ENCODE results near the gene ARHGEF7. TPM values are rescaled to one million over a fixed set of nuclear protein-coding genes. Genes with fewer than 3 reads are reported as not detected.

Gene ARHGEF7
- total RNA-seq, 1 donor from 2014 or later = 73.7 TPM

DNA sequence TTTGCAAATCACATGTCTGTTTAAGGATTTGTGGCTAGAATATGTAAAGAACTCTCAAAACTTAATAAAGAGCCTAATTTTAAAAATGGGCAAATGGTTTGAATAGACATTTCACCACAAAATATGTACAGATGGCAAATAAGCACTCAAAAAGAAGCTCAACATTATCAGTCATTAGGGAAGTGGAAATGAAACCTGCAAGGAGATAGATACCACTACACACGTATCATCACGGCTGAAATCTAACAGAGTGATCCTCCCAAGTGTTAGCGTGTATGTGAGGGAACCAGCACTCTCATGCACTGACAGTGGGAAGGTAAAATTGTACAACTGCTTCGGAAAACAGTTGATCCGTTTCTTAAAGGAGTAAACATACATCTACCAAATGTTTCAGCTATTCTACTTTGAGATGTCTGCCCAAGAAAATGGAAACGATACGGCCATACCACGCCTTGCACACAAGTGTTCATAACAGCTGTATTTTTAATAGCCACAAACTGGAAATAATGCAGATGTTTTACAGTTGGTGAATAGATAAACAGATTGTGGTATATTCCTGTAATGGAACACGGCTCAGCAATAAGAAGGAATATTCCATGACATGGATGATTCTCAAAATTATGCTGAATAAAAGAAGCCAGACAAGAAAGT lies 14.5 kb downstream of the ARHGEF7 start:
- Mint-ChIP-seq H3K36me3 (ENCODE audit: low read depth) (no peaks in the 10 kb centered on the region), H3K4me1 (ENCODE audit: low read depth) (no peaks in the 10 kb centered on the region), H3K4me3 (no peak overlapping the region), H3K27me3 (ENCODE audit: insufficient read depth) (peaks cover 31% of the 10 kb centered on the region), H3K9me3 (no peaks in the 10 kb centered on the region), H3K27ac (no peak overlapping the region)
- no peak for DNase-seq (ENCODE audit: low spot score)
- intact Hi-C loops (cut with micrococcal nuclease) = no loop called here

DNA sequence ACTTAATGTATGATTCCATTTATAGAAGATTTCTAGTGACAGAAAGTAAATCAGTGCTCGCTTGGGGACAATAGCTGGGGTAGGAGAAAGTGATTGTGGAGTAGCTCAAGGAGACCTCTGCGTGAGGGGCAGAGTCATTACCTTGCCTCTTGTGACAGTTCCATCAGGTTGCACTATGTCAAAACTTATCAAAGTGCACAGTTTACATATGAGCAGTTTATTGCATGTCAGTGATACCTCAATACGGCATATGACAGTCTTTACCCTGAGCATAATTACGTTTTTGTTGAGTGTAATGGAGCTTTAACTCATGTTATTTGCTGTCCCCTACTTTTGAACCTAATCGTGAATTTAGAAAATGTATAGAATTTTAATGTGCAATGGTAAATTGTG lies 15.0 kb downstream of the ARHGEF7 start:
- no peak overlapping the region for H3K27ac Mint-ChIP-seq
- H3K27me3 Mint-ChIP-seq (ENCODE audit: insufficient read depth) = peaks cover 28% of the 10 kb centered on the region
- no peaks in the 10 kb centered on the region for H3K4me1 Mint-ChIP-seq (ENCODE audit: low read depth)
- no peaks in the 10 kb centered on the region for H3K9me3 Mint-ChIP-seq
- H3K36me3 Mint-ChIP-seq (ENCODE audit: low read depth) = no peaks in the 10 kb centered on the region
- intact Hi-C loops (cut with micrococcal nuclease) = no loop called here
- DNase-seq (ENCODE audit: low spot score) = no peak
- no peak overlapping the region for H3K4me3 Mint-ChIP-seq

DNA sequence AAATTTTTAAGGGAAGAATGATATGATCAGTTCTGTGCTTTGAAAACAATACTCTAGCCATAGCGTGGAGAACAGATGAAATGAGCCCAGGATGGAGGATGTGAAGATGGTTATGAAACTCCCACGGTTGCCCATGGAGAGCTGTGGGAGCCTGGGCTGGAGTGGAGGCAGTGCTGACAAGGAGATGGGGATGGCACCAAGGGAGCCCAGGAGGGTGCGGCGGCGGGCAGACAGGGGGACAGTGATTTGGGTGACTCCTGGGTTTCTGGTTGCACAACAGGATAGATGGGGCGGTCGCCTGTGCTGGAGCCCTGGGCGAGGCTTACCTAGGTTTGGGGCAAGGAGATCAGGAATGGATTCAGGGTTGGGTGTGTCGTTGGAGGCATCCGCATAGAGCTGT lies 15.9 kb downstream of the ARHGEF7 start:
- intact Hi-C loops (cut with micrococcal nuclease) = no loop called here
- no peaks in the 10 kb centered on the region for H3K4me1 Mint-ChIP-seq (ENCODE audit: low read depth)
- no peaks in the 10 kb centered on the region for H3K9me3 Mint-ChIP-seq
- no peak for DNase-seq (ENCODE audit: low spot score)
- H3K27me3 Mint-ChIP-seq (ENCODE audit: insufficient read depth) = peaks cover 20% of the 10 kb centered on the region
- no peaks in the 10 kb centered on the region for H3K36me3 Mint-ChIP-seq (ENCODE audit: low read depth)
- H3K27ac Mint-ChIP-seq = no peak overlapping the region
- no peak overlapping the region for H3K4me3 Mint-ChIP-seq

DNA sequence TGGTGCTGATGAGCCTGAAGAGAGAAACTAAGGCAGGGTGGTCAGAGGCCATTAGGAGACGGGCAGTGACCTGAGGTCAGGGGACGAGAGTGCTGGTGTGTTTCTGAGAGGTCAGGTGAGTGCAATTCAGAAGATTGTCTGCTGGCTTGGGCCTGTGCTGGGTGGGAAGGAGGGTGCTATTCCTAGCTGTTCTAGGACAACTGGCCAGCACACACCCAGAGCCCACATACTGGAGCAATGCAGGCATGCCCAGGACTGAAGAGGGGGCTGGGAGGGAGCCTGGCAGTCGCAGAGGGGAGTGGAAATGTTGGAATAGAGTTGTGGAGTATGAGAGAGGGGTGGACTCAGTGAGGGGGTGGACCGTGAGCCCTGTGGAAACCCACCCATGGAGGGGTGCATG lies 16.5 kb downstream of the ARHGEF7 start:
- H3K27ac Mint-ChIP-seq = no peak overlapping the region
- H3K9me3 Mint-ChIP-seq = no peaks in the 10 kb centered on the region
- H3K4me1 Mint-ChIP-seq (ENCODE audit: low read depth) = no peaks in the 10 kb centered on the region
- peaks cover 17% of the 10 kb centered on the region for H3K27me3 Mint-ChIP-seq (ENCODE audit: insufficient read depth)
- H3K36me3 Mint-ChIP-seq (ENCODE audit: low read depth) = no peaks in the 10 kb centered on the region
- DNase-seq (ENCODE audit: low spot score) = no peak
- intact Hi-C loops (cut with micrococcal nuclease) = no loop called here
- no peak overlapping the region for H3K4me3 Mint-ChIP-seq

DNA sequence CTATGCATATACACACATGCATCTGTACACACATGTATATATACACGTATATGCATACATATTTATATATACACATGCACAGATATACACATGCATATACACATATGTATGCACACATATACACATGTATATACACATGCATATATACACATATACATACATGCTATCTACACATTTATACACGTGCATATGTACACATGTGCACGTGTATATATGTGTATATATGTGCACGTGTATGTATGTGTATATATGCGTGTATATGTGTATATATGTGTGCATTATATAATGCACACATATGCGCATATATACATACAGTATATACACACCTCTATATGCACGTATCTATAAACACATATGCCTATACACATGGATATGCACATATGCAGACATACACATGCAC lies 17.8 kb downstream of the ARHGEF7 start:
- Mint-ChIP-seq H3K36me3 (ENCODE audit: low read depth) (no peaks in the 10 kb centered on the region), H3K4me3 (no peak overlapping the region), H3K9me3 (no peaks in the 10 kb centered on the region), H3K27ac (no peak overlapping the region), H3K4me1 (ENCODE audit: low read depth) (no peaks in the 10 kb centered on the region), H3K27me3 (ENCODE audit: insufficient read depth) (peaks cover 19% of the 10 kb centered on the region)
- intact Hi-C loops (cut with micrococcal nuclease) = no loop called here
- DNase-seq (ENCODE audit: low spot score) = no peak

DNA sequence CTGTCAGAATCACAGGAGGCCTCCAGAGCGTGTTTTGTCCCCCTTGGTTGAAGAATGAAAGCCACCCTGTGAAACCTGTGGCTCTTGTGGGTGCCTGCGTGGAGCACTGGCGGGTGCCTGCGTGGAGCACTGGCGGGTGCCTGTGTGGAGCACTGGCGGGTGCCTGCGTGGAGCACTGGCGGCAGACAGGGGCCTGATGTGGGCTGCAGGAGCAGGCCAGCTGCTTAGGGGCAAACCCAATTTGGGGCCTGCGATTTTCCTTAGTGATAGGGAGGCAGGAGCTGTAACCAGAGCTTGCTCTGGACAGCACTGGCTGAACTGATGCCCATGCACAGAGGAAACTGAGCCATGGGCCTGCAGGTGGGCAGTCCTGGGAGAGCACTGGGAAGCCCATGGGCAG lies 24.3 kb downstream of the ARHGEF7 start:
- Mint-ChIP-seq H3K27me3 (ENCODE audit: insufficient read depth) (peaks cover 18% of the 10 kb centered on the region), H3K9me3 (no peaks in the 10 kb centered on the region), H3K4me3 (no peak overlapping the region), H3K36me3 (ENCODE audit: low read depth) (no peaks in the 10 kb centered on the region), H3K27ac (no peak overlapping the region), H3K4me1 (ENCODE audit: low read depth) (no peaks in the 10 kb centered on the region)
- intact Hi-C loops (cut with micrococcal nuclease) = no loop called here
- no peak for DNase-seq (ENCODE audit: low spot score)

DNA sequence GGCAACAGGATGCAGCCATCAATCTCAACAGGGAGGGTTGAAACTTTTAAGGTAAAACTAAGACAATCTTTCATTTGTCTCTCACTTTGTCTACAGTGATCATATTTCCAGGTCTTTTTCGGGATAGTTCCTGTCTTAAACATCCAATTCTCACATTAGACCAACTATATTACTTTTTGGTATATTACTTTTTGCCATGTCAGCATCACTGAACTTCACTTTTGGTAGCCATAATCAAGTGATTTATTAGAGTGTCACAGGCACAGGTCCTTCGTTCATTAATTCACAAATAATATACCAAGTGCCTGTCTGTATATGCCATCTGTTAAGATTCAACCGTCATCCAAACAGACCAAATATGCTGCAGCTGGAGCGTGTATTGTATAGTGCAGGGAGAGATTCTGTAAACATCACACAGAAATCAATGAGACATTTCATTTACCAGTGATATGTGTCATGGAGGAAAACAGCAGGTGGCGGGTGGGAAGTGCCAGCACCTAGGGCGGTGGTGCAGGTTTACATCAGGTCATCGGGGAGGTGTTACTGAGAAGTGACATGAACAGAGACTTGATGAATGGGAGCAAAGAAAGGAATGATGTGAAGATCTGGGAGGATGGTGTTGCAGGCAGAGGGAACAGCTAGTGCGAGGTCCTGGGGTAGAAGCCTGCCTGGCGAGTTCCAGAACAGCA lies 24.9 kb downstream of the ARHGEF7 start:
- Mint-ChIP-seq H3K9me3 (no peaks in the 10 kb centered on the region), H3K36me3 (ENCODE audit: low read depth) (no peaks in the 10 kb centered on the region), H3K27ac (no peak overlapping the region), H3K27me3 (ENCODE audit: insufficient read depth) (peaks cover 19% of the 10 kb centered on the region), H3K4me3 (no peak overlapping the region), H3K4me1 (ENCODE audit: low read depth) (no peaks in the 10 kb centered on the region)
- DNase-seq (ENCODE audit: low spot score) = no peak
- intact Hi-C loops (cut with micrococcal nuclease) = no loop called here

DNA sequence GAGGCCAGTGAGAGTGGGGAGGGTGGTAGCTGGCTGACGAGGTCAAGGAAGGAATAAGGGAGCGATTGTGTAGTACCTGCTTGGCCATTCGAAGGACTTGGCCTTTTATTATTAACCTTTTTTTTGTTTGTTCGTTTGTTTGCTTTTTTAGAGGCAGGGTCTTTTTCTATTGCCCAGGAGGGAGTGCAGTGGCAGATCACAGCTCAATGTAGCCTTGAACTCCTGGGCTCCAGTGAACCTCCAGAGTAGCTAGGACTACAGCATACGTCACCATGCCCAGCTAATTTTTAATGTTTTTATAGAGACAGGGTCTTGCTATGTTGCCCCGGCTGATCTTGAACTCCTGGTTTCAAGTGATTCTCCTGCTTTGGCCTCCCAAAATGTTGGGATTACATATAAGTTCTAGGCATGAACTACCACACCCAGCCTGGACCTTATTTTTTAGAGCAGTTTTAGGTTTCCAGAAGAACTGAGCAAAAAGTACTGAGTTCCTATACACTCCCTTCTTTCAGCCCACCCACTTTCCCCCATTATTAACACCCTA lies 25.5 kb downstream of the ARHGEF7 start:
- Mint-ChIP-seq H3K4me1 (ENCODE audit: low read depth) (no peaks in the 10 kb centered on the region), H3K4me3 (no peak overlapping the region), H3K9me3 (no peaks in the 10 kb centered on the region), H3K27me3 (ENCODE audit: insufficient read depth) (peaks cover 23% of the 10 kb centered on the region), H3K27ac (no peak overlapping the region), H3K36me3 (ENCODE audit: low read depth) (no peaks in the 10 kb centered on the region)
- no peak for DNase-seq (ENCODE audit: low spot score)
- intact Hi-C loops (cut with micrococcal nuclease) = no loop called here

DNA sequence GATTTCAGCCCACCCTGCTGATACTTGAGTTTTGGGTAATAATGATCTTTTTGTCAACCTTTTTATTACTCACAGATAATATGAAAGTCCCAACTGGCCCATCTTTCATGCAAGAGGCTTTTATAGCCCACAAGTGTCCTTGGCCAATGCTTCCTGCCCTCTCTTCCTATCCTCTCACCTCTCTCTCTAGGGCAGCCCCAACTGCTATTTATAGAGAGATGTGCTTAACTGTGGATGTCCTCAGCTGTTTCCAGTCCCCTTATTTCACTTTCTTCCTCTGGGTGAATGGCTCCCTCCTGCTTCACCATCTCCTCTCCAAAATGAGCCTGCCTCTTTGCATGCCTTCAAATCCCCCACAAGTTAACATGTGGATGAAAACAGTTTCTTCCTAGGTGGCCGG lies 27.4 kb downstream of the ARHGEF7 start:
- Mint-ChIP-seq H3K9me3 (no peaks in the 10 kb centered on the region), H3K27me3 (ENCODE audit: insufficient read depth) (peaks cover 32% of the 10 kb centered on the region), H3K4me1 (ENCODE audit: low read depth) (no peaks in the 10 kb centered on the region)

DNA sequence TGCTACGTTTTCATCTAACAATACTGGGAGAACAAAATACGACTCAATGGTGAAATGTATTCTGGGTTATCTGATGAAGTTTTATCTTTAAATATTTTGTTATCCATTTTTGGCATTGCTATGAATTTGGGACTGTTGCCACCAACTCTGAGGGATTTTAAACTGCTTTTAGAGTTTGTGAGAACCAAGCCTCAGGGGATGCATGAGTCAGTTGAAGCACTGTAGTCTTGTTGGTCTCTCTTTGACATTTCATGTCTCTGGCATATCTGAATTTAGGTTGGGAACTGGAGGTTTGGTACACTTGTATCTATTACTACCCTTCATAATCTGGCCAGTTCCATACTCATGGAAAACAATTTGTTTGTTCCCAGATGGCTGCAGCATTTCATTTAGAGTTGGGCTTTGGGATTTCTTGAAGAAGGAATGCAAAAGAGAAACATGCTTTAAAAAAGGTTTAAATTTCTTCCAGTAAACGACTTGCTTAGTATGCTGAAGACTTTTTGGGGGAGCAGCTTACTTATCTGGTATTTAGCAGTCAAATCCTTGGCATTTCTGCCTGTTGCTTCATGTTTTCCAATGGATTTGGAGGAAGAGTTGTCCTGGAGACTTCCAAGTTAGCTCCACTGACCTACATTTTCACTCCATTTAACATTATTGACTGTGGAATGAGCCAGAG lies 28.9 kb downstream of the ARHGEF7 start:
- intact Hi-C loops (cut with micrococcal nuclease) = no loop called here
- no peak overlapping the region for H3K4me3 Mint-ChIP-seq
- no peaks in the 10 kb centered on the region for H3K36me3 Mint-ChIP-seq (ENCODE audit: low read depth)
- H3K9me3 Mint-ChIP-seq = no peaks in the 10 kb centered on the region
- no peak overlapping the region for H3K27ac Mint-ChIP-seq
- H3K27me3 Mint-ChIP-seq (ENCODE audit: insufficient read depth) = peaks cover 37% of the 10 kb centered on the region
- DNase-seq (ENCODE audit: low spot score) = no peak
- H3K4me1 Mint-ChIP-seq (ENCODE audit: low read depth) = no peaks in the 10 kb centered on the region

More for the DNA sequence above, 27.4 kb downstream of the ARHGEF7 start:
- intact Hi-C loops (cut with micrococcal nuclease) = no loop called here
- Mint-ChIP-seq H3K4me3 (no peak overlapping the region), H3K36me3 (ENCODE audit: low read depth) (no peaks in the 10 kb centered on the region), H3K27ac (no peak overlapping the region)
- no peak for DNase-seq (ENCODE audit: low spot score)

DNA sequence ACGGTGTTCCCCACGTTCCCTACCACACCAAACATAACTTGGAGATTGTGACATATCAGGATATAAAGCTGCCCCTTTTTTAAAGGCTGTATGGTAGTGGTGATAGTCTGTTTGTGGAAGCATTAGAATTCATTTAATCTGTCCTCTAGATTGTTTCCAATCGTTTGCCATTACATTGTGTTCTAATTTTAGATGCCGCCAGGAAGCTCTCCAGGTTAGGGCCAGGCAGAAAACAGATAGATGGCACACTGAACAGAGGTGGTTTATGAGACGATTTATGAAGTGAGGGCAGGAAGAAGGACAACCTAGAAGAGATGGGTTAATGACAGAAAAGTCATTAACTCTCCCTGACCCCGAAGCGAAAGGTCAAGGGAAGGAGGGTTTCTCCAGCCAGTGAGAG lies 30.0 kb downstream of the ARHGEF7 start:
- no peaks in the 10 kb centered on the region for H3K4me1 Mint-ChIP-seq (ENCODE audit: low read depth)
- no peak overlapping the region for H3K4me3 Mint-ChIP-seq
- no peaks in the 10 kb centered on the region for H3K9me3 Mint-ChIP-seq
- no peaks in the 10 kb centered on the region for H3K36me3 Mint-ChIP-seq (ENCODE audit: low read depth)
- H3K27ac Mint-ChIP-seq = no peak overlapping the region
- no peak for DNase-seq (ENCODE audit: low spot score)
- intact Hi-C loops (cut with micrococcal nuclease) = no loop called here
- H3K27me3 Mint-ChIP-seq (ENCODE audit: insufficient read depth) = peaks cover 44% of the 10 kb centered on the region

DNA sequence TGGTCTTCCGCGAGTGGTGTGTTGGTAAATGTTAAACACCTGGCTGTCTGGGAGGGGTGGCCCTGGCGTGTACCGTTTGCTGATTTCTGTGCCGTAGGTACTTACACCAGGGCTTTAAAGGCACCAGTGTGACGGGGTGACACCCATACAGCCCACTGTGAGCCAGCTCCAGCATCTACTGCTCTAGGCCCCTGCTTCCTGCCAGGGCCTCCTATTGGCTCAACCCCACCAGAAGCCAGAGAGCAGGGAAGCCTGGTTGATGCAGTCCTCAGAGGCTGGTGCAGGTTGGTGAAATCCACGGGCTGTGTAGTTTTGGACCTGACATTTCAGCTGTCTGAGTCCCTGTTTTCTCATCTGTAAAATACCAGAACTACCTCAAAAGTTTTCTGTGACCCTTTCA lies 30.4 kb downstream of the ARHGEF7 start:
- intact Hi-C loops (cut with micrococcal nuclease) = no loop called here
- H3K27ac Mint-ChIP-seq = no peak overlapping the region
- no peaks in the 10 kb centered on the region for H3K9me3 Mint-ChIP-seq
- H3K27me3 Mint-ChIP-seq (ENCODE audit: insufficient read depth) = peaks cover 45% of the 10 kb centered on the region
- no peaks in the 10 kb centered on the region for H3K36me3 Mint-ChIP-seq (ENCODE audit: low read depth)
- no peak for DNase-seq (ENCODE audit: low spot score)
- no peak overlapping the region for H3K4me3 Mint-ChIP-seq
- no peaks in the 10 kb centered on the region for H3K4me1 Mint-ChIP-seq (ENCODE audit: low read depth)

DNA sequence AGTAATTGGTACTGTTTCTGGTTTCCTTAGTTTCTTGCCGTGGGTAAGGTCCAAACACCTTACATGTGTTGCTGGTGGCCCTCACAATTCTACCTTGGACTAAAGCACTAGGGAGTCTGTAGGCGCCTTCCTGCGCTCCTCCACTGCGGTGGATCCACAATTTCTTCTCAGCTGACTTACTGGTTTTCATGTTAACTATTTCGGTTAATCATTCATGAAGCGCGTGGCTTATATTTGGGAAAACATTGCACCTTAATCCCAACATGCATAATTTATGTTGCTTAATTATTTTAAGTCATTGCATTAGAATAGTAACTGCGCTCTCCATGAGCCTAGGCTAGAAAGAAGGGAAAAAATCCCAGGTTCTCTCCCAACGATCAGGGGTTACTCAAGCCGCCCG lies 37.7 kb downstream of the ARHGEF7 start:
- intact Hi-C loops (cut with micrococcal nuclease) = loop anchor here (1.0 to 10.0 kb wide), 8 partner anchors 27 to 1536 kb away; partner anchors contain the start of genes ANKRD10, ING1 and NAXD
- peaks cover 4% of the 10 kb centered on the region for H3K36me3 Mint-ChIP-seq (ENCODE audit: low read depth)
- no peaks in the 10 kb centered on the region for H3K9me3 Mint-ChIP-seq
- peak overlapping the region; percentile 93 for H3K4me3 Mint-ChIP-seq
- peaks cover 25% of the 10 kb centered on the region for H3K4me1 Mint-ChIP-seq (ENCODE audit: low read depth)
- peaks cover 32% of the 10 kb centered on the region for H3K27me3 Mint-ChIP-seq (ENCODE audit: insufficient read depth)
- peak overlapping the region; percentile 97 for H3K27ac Mint-ChIP-seq
- DNase-seq (ENCODE audit: low spot score) = no peak

Measured in activated T-helper 1 cell treated with anti-CD3 and anti-CD28 coated beads, Interleukin-12 subunit alpha, Interleukin-12 subunit beta, Interleukin-2, Interleukin-4 antibody, amounts not matched to agents 30 ng/mL and 10 ng/mL and 1 ng/mL, durations not matched to agents 14 hours and 24 hours and 36 hours (primary cell).